ENCODE results near the gene ITGB3BP. TPM values are rescaled to one million over a fixed set of nuclear protein-coding genes. Genes with fewer than 3 reads are reported as not detected.

ITGB3BP gene
- total RNA-seq, 4 donors from 2014 or later: 4.7 to 42.9 (median 5.7) TPM

GRCh38 chr1:63545780-63546179 is 22.8 kb upstream of the ITGB3BP start:
- no peaks in the 10 kb centered on the region for H3K9me3 ChIP-seq
- H3K27me3 ChIP-seq: no peaks in the 10 kb centered on the region
- no peak overlapping the region for H3K4me3 ChIP-seq
- no peaks in the 10 kb centered on the region for H3K36me3 ChIP-seq
- TF ChIP-seq, protein P1, sequence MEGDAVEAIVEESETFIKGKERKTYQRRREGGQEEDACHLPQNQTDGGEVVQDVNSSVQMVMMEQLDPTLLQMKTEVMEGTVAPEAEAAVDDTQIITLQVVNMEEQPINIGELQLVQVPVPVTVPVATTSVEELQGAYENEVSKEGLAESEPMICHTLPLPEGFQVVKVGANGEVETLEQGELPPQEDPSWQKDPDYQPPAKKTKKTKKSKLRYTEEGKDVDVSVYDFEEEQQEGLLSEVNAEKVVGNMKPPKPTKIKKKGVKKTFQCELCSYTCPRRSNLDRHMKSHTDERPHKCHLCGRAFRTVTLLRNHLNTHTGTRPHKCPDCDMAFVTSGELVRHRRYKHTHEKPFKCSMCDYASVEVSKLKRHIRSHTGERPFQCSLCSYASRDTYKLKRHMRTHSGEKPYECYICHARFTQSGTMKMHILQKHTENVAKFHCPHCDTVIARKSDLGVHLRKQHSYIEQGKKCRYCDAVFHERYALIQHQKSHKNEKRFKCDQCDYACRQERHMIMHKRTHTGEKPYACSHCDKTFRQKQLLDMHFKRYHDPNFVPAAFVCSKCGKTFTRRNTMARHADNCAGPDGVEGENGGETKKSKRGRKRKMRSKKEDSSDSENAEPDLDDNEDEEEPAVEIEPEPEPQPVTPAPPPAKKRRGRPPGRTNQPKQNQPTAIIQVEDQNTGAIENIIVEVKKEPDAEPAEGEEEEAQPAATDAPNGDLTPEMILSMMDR (IDR thresholded peaks at IDR 0.05): no peak
- TF ChIP-seq POLR2A (IDR thresholded peaks at IDR 0.05): no peak
- H3K4me1 ChIP-seq: no peaks in the 10 kb centered on the region
- no peak for DNase-seq
- H3K27ac ChIP-seq: no peak overlapping the region

GRCh38 chr1:63537940-63538339 is 14.9 kb upstream of the ITGB3BP start:
- Histone ChIP-seq H3K9me3 (no peaks in the 10 kb centered on the region), H3K36me3 (peaks cover 0 to 9% (median 0%) of the 10 kb centered on the region in 3 donors), H3K4me1 (no peaks in the 10 kb centered on the region), H3K27ac (no peak overlapping the region), H3K27me3 (no peaks in the 10 kb centered on the region), H3K4me3 (no peak overlapping the region)
- TF ChIP-seq, protein P1 (IDR thresholded peaks at IDR 0.05): peak in 5 of 6 experiments; percentile 15 to 55 (median 44)
- TF ChIP-seq POLR2A (IDR thresholded peaks at IDR 0.05): no peak
- DNase-seq: no peak

GRCh38 chr1:63537006-63537405 is 14.0 kb upstream of the ITGB3BP start:
- H3K36me3 ChIP-seq: peaks cover 0 to 9% (median 0%) of the 10 kb centered on the region in 3 donors
- no peaks in the 10 kb centered on the region for H3K9me3 ChIP-seq
- TF ChIP-seq, protein P1 (IDR thresholded peaks at IDR 0.05): no peak
- no peak for TF ChIP-seq POLR2A (IDR thresholded peaks at IDR 0.05)
- DNase-seq: no peak
- H3K27ac ChIP-seq: no peak overlapping the region
- no peaks in the 10 kb centered on the region for H3K4me1 ChIP-seq
- H3K27me3 ChIP-seq: no peaks in the 10 kb centered on the region
- no peak overlapping the region for H3K4me3 ChIP-seq

- no peak for DNase-seq
- no peaks in the 10 kb centered on the region for H3K27me3 ChIP-seq
- TF ChIP-seq POLR2A (IDR thresholded peaks at IDR 0.05): no peak
- TF ChIP-seq, protein P1 (IDR thresholded peaks at IDR 0.05): no peak
- no peaks in the 10 kb centered on the region for H3K9me3 ChIP-seq
- peaks cover 0 to 9% (median 0%) of the 10 kb centered on the region in 3 donors for H3K36me3 ChIP-seq
- H3K4me3 ChIP-seq: no peak overlapping the region
- H3K27ac ChIP-seq: no peak overlapping the region
- H3K4me1 ChIP-seq: no peaks in the 10 kb centered on the region
Measured at GRCh38 chr1:63534406-63534805, 11.4 kb upstream of the ITGB3BP start.

DNA sequence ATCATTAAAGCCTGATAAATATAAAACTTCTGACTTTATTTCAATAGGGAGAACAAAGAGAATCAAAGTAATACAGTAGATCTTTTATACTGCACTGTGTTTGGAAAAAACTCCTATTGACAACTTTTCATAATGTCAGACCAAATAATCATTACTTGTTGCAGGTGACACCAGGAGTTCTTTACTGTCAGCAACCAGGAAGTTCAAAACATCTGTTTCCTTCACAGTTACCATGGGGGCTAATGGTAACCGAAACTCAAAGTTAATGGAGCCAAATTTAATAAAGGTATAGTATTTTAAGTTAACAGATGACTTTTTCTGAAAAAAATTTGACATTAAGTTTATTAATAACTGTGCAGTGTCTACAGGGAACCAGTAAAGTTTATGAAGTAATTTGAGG is 10.9 kb upstream of the ITGB3BP start:
- H3K4me3 ChIP-seq: no peak overlapping the region
- H3K27ac ChIP-seq: no peak overlapping the region
- no peaks in the 10 kb centered on the region for H3K4me1 ChIP-seq
- H3K36me3 ChIP-seq: peaks cover 0 to 9% (median 0%) of the 10 kb centered on the region in 3 donors
- H3K9me3 ChIP-seq: no peaks in the 10 kb centered on the region
- TF ChIP-seq, protein P1 (IDR thresholded peaks at IDR 0.05): no peak
- no peak for TF ChIP-seq POLR2A (IDR thresholded peaks at IDR 0.05)
- DNase-seq: no peak
- no peaks in the 10 kb centered on the region for H3K27me3 ChIP-seq

- Histone ChIP-seq H3K36me3 (peaks cover 0 to 9% (median 0%) of the 10 kb centered on the region in 3 donors), H3K4me3 (no peak overlapping the region), H3K4me1 (no peaks in the 10 kb centered on the region), H3K27me3 (no peaks in the 10 kb centered on the region), H3K9me3 (no peaks in the 10 kb centered on the region), H3K27ac (no peak overlapping the region)
- DNase-seq: no peak
- TF ChIP-seq, protein P1 (IDR thresholded peaks at IDR 0.05): no peak
- TF ChIP-seq POLR2A (IDR thresholded peaks at IDR 0.05): no peak
Measured at GRCh38 chr1:63532727-63533126, 9.7 kb upstream of the ITGB3BP start.

Measured in Peyer's patch (tissue), 4 donors.